GM18858 (cell line): Measurements from ENCODE around the gene PIP5K1C.
"Not testable (repeated sequence)": the region's sequence is repeated elsewhere in the genome, so short reads cannot be mapped to it uniquely, and the experiment has no call there.

Source experiments
- ATAC-seq: cut with Tn5 transposase; IDR thresholded peaks from one replicate; pipeline ENCODE4 v1.9.1; 2021; ENCODE audit not compliant: unreplicated experiment

The PIP5K1C gene

DNA sequence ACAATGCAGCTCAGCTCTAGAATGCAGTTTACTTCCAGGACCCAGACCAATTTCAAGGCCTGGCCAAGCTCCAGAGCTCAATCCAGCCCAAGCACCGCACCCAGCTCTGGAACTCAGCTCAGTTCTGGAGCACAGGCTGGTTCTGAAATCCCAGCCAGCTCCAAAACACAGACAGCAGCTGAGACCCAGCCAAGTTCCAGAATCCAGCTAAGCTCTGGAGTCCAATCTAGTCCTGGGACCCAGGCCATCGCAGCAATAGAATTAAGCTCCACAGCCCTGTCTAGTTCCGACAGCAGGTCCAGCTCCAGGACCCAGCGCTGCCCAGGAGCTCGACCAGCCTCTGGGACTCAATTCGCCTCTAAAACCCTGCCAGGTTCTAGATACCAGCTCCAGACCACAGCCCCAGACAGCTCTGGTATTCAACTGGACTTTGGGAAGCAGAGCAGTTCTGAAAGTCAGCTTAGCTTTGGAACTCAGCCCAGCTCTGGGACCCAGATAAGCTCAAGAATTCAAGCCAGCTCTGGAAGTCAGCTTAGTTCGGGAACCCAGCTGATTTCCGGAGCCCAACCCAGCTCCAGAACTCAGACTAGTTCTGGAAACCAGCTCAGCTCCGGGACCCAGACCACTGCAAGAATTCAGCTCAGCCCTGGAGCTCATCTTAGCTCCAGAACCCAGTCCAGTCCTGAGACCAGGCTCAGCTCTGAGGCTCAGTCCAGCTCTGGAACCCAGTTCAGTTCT lies 108.2 kb downstream of the PIP5K1C start:
- ATAC-seq, result no peak

DNA sequence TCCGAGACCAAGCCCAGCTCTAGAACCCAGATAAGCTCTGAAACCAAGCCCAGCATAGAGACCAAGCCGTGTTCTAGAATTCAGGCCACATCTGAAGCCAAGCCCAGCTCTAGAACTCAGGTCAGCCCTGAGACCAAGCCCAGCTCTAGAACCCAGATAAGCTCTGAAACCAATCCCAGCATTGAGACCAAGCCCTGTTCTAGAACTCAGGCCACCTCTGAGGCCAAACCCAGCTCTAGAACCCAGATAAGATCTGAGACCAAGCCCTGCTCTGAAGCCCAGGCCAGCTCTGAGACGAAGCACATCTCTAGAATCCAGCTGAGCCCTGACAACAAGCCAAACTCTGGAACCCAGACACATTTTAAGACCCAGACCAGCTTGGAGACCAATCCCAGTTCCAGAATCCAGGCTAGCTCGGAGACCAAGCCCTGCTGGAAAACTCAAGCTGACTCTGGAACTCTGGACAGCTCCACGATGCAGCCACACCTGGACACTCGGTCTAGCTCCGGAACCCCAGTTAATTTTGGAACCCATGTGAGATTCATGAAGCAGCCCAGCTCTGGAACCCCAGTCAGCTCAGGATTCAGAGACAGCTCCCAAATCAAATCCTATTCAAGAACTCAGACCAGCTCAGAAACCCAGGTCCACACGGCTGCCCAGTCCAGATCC lies 109.1 kb downstream of the PIP5K1C start:
- ATAC-seq, result no peak

DNA sequence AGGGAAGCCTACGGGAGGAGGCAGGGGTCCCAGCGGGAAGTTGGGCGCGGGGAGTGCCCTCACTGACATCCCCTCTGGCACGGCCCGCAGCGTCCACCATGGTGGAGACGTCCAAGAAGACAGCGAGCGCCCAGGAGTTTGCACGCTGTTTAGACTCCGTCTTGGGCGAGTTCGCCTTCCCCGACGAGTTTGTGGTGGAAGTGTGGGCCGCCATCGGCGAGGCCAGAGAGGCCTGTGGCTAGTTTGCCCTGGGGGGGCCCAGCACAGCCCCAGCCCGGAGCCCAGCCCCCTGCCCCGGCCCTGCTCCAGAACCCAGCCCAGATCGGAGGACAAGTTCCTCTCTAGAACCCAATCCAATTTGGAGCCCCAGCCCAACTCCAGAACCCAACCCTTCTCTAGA lies 110.3 kb downstream of the PIP5K1C start:
- no peak for ATAC-seq

DNA sequence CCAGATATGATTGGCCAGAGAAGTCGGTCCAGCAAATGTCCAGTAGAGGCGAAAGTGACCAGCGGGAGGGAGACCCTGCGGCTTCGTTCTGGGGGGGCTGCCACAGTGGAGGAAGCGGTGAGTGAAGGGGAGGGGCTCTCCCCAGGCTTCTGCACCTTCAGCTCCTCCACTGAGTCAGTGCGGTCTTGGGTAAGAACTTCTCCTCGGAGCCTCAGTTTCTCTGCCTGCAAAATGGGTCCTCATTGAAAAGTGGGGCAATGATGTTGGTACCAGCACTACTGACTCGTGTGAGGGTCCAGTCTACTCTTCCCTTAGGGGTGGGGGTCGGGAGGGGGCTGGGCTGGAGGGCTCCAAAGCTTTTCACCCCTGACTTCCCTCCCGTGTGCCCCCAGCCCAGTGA lies 110.8 kb downstream of the PIP5K1C start:
- no peak for ATAC-seq

DNA sequence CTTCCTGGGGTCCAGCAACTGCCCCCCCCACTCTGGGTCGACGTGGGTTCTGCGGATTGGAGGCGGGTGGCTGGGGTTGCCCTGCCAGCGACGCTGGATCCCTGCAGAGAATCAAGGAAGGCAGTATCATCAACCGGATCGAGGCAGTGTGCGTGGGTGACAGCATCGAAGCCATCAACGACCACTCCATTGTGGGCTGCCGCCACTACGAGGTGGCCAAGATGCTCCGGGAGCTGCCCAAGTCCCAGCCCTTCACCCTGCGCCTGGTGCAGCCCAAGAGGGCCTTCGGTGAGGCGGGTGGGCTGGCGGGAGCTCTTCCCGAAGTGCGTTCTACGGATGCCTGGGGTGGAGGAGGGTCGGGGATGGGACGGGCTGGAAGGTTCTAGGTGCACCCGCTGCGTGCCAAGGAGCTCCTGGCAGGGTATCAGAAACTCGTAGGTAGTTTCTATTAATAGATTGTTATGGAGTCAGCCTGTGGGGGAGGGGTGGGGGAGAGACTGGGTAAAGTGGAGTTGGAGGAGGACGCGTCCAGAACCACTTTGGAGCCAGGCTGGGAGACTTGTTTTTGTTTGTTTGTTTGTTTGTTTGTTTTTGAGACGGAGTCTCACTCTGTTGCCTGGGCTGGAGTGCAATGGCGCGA lies 113.4 kb downstream of the PIP5K1C start:
- ATAC-seq, result no peak

DNA sequence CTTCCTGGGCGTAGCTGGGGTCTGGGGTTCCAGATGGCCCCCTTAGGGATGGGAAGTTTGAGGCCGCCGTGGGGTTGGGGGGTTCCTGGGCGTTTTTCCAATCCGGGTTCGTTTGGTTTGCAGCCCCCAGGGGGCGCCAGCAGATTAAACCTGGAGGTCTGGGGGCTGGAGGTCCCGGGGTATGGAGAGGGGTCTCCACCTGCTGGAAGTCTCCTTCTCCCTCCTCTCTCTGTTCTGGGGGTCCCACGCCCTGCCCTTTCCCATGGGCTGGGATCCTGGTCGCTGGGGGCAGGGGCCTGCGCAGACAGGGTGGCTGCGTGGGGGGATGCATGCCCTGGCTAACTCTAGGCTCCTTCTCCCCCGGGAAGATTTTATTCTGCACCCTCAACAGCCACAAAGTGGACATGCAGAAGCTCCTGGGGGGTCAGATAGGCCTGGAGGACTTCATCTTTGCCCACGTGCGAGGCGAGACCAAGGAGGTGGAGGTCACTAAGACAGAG lies 114.1 kb downstream of the PIP5K1C start:
- no peak for ATAC-seq

DNA sequence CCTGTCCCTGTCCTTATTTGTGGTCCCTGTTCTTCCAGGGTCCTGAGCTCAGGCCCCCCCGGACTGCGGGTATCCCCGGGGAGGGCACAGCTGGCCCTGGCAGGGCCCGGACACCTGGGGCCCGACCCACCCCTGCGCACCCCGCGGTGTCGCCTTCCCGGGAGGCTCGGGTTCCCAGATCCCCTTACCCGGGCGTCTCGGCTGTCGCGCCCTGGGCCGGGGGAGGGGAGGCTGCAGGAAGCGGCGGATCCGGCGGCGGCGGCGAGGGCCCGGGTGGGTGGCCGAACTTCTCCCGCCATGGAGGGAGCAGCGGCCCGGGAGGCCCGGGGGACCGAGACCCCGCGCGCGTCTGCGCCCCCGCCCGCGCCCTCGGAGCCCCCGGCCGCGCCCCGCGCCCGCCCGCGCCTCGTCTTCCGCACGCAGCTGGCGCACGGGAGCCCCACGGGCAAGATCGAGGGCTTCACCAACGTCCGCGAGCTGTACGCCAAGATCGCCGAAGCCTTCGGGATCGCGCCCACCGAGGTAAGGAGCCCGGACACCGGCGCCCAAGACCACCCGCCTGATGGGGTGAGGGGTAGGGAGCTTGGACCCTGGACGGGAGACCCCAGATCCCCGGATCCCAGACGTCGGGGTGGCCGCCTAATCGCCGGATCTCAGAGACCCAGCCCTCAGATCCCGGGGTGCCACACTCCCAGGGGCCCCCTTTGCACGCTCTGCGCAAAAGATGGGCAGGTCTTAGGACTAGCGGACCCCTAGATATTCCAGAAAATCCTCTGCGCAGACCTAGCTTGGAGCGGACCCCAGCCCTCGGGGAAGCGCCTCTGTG lies 114.8 kb downstream of the PIP5K1C start, which contains the start of gene GIPC3:
Gene GIPC3 (plus strand): TSS at position 178 of the 826 bp plus-strand sequence. CDS start 120 bp downstream, at position 298.
- no peak for ATAC-seq

DNA sequence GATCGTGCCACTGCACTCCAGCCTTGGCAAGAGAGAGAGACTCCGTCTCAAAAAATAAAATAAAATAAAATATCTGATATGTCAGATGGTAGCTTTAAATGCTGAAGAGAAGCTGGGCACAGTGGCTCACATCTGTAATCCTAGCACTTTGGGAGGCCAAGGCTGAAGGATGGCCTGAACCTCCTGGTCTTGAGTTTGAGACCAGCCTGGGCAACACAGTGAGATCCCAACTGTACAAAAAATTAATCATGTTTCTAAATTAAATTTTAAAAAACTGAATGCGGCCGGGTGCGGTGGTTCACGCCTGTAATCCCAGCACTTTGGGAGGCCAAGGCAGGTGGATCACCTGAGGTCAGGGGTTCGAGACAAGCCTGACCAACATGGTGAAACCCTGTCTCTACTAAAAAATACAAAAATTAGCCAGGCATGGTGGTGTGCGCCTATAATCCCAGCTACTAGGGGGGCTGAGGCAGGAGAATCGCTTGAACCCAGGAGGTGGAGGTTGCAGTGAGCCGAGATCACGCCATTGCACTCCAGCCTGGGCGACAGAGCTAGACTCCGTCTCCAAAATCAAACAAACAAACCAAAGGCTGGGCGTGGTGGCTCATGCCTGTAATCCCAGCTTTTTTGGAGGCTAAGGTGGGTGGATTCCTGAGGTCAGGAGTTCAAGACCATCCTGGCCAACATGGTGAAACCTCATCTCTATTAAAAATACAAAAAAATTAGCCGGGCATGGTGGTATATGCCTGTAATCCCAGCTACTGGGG lies 116.0 kb downstream of the PIP5K1C start:
- not testable (repeated sequence) for ATAC-seq

DNA sequence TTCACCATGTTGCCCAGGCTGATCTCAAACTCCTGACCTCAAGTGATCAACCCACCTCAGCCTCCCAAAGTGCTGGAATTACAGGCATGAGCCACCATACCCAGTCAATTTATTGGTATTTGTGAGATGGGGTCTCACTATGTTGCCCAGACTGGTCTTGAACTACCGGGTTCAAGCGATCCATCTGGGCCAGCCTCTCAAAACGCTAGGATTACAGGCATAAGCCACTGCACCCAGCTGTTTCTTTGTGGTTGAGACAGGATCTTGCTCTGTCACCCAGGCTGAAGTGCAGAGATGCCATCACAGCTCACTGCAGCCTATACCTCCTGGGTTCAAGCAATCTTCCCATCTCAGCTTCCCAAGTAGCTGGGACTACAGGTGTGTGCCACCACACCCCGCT lies 118.5 kb downstream of the PIP5K1C start:
- ATAC-seq, result not testable (repeated sequence)
